HepG2 (cell line): ENCODE data around the gene CA9.

Experiments used
- CBX2 ChIP-seq, 2 experiments: fragments of 200-600 bp in 1 of 2; sonication (generic); formaldehyde crosslinking in 1 of 2; IDR thresholded peaks; 2 replicates each; pipeline versions ENCODE4 v1.7.0 to v1.8.1; 2018 to 2022; ENCODE audit warnings: low read depth in 2 of 2, low read length in 1 of 2, mild to moderate bottlenecking in 1 of 2, missing genetic modification reagents in 1 of 2
- CEBPZ ChIP-seq: IDR thresholded peaks from 2 replicates; pipeline ENCODE4 v1.6.1; 2012; ENCODE audit warnings: low read length, improper control_type of control experiment
- EZH2 ChIP-seq: conservative IDR thresholded peaks from 2 replicates; pipeline ENCODE4 v1.6.1; 2012; ENCODE audit warnings: mild to moderate bottlenecking, low read depth, low read length, moderate library complexity
- MAFG ChIP-seq: sonication (generic); formaldehyde crosslinking; IDR thresholded peaks from 2 replicates; pipeline ENCODE4 v1.5.1; 2020; ENCODE audit warnings: mild to moderate bottlenecking, missing genetic modification reagents
- POLR2A ChIP-seq, 2 experiments: IDR thresholded peaks; 2 replicates each; pipeline ENCODE4 v1.6.1; 2011; ENCODE audit warnings: low read depth in 2 of 2, low read length in 2 of 2, mild to moderate bottlenecking in 1 of 2, moderate library complexity in 1 of 2; ENCODE audit not compliant: insufficient read depth in 1 of 2
- POLR2AphosphoS2 ChIP-seq: IDR thresholded peaks from 2 replicates; pipeline ENCODE4 v1.6.1; 2011; ENCODE audit warnings: low read depth, low read length, improper control_type of control experiment
- ZNF263 ChIP-seq: sonication (generic); formaldehyde crosslinking; IDR thresholded peaks from 2 replicates; pipeline ENCODE4 v1.4.0; 2020; ENCODE audit warnings: missing genetic modification reagents
- ZNF580 ChIP-seq: IDR thresholded peaks from 2 replicates; pipeline ENCODE4 v1.6.1; 2016; ENCODE audit warnings: low read depth, borderline replicate concordance

- TF ChIP-seq ZNF263: 0 out of 2 replicates have a peak, but pooled peaks have one; percentile 14
- TF ChIP-seq MAFG (CRISPR knock-in tag): no peak
- 0 out of 2 replicates have a peak, but pooled peaks have one; percentile 49 for TF ChIP-seq POLR2AphosphoS2
- peak in 1 of 2 experiments; percentile 84; a peak in 2 of 4 replicates for TF ChIP-seq POLR2A (IDR thresholded peaks at IDR 0.05; ENCODE audit: insufficient read depth in 1 of 2, low read depth in 2 of 2, low read length in 2 of 2)
- no peak for TF ChIP-seq ZNF580 (CRISPR knock-in tag)
- TF ChIP-seq CEBPZ: no peak
- no peak for TF ChIP-seq EZH2
- TF ChIP-seq CBX2 (IDR thresholded peaks at IDR 0.05; ENCODE audit: low read depth, low read length): no peak
- no peak for TF ChIP-seq CBX2 (CRISPR knock-in tag; IDR thresholded peaks at IDR 0.05; ENCODE audit: low read depth)
Observed at GRCh38 chr9:35658137-35658967, 15.4 kb upstream of the CA9 start, which contains the start of gene CCDC107.
